Stromal cell of bone marrow (primary cell): ENCODE measurements around the gene C11orf98.
"Not testable (repeated sequence)": the region's sequence is repeated elsewhere in the genome, so short reads cannot be mapped to it uniquely, and the experiment has no call there.

Source experiments
- DNase-seq: peaks from one replicate; pipeline ENCODE4 v3.0.0-alpha.2; 2012; ENCODE audit warnings: low read depth

Gene C11orf98

GRCh38 chr11:62682518-62682917 lies 17.5 kb upstream of the C11orf98 start:
- no peak for DNase-seq

- DNase-seq: peak; percentile 88
Observed at GRCh38 chr11:62680825-62681240, 15.8 kb upstream of the C11orf98 start.

- peak; percentile 91 for DNase-seq
Observed at GRCh38 chr11:62678770-62679696, 14.0 kb upstream of the C11orf98 start, which contains the start of gene UBXN1. Gene UBXN1 (minus strand): TSS chr11:62679073. CDS start chr11:62678923, 150 bp downstream.

- no peak for DNase-seq
Observed at GRCh38 chr11:62678433-62678769, 13.4 kb upstream of the C11orf98 start.

GRCh38 chr11:62677714-62678113 lies 12.7 kb upstream of the C11orf98 start:
- no peak for DNase-seq

GRCh38 chr11:62677156-62677555 lies 12.1 kb upstream of the C11orf98 start:
- no peak for DNase-seq

GRCh38 chr11:62676698-62677097 lies 11.7 kb upstream of the C11orf98 start:
- DNase-seq: no peak

GRCh38 chr11:62675415-62675814 lies 10.4 kb upstream of the C11orf98 start:
- DNase-seq: not testable (repeated sequence)

- no peak for DNase-seq
Observed at GRCh38 chr11:62673196-62673525, 8.2 kb upstream of the C11orf98 start.

GRCh38 chr11:62671608-62672389 lies 6.8 kb upstream of the C11orf98 start, which contains the start of the genes LBHD1 and UQCC3:
Gene LBHD1 (minus strand): TSS chr11:62672267. CDS start chr11:62670031, 2,236 bp downstream.
Gene UQCC3 (plus strand): TSS chr11:62671673. CDS start chr11:62671746, 73 bp downstream.
- peak; percentile 73 for DNase-seq

GRCh38 chr11:62671236-62671607 lies 6.2 kb upstream of the C11orf98 start:
- no peak for DNase-seq

GRCh38 chr11:62669420-62670161 lies 4.6 kb upstream of the C11orf98 start:
- no peak for DNase-seq

GRCh38 chr11:62667460-62667859 lies 2.5 kb upstream of the C11orf98 start:
- no peak for DNase-seq

GRCh38 chr11:62666259-62666926 lies 1.4 kb upstream of the C11orf98 start:
- no peak for DNase-seq

- peak; percentile 31 for DNase-seq
Observed at GRCh38 chr11:62665599-62666258, 719 bp upstream of the C11orf98 start.

- DNase-seq: no peak
Observed at GRCh38 chr11:62664405-62665074, 470 bp downstream of the C11orf98 start.

- no peak for DNase-seq
Observed at GRCh38 chr11:62656796-62657429, 8.1 kb downstream of the C11orf98 start.

- DNase-seq: no peak
Observed at GRCh38 chr11:62654297-62654696, 10.7 kb downstream of the C11orf98 start.

- no peak for DNase-seq
Observed at GRCh38 chr11:62652161-62653006, 12.6 kb downstream of the C11orf98 start.
